SK-N-SH (cell line): ENCODE results near the gene TCF12.

Experiments
- FOXM1 ChIP-seq: IDR thresholded peaks from 2 replicates; pipeline ENCODE4 v1.4.0; 2012; ENCODE audit warnings: low read depth, mild to moderate bottlenecking
- GABPA ChIP-seq: IDR thresholded peaks from 2 replicates; pipeline ENCODE4 v1.4.0; 2012; ENCODE audit warnings: low read depth, mild to moderate bottlenecking
- POLR2AphosphoS5 ChIP-seq: IDR thresholded peaks from 2 replicates; pipeline ENCODE4 v1.6.1; 2012; ENCODE audit warnings: low read depth, low read length
- RCOR1 ChIP-seq: fragments of 150-350 bp; IDR thresholded peaks from 2 replicates; pipeline ENCODE4 v1.6.1; 2017; ENCODE audit warnings: antibody characterized with exemption, low read length
- RXRA ChIP-seq: IDR thresholded peaks from 2 replicates; pipeline ENCODE4 v1.4.0; 2012; ENCODE audit warnings: low read depth, mild to moderate bottlenecking, borderline replicate concordance
- SIN3A ChIP-seq: IDR thresholded peaks from 2 replicates; pipeline ENCODE4 v1.6.1; 2012; ENCODE audit warnings: low read depth, mild to moderate bottlenecking, low read length, moderate library complexity, borderline replicate concordance
- TF ChIP-seq, protein P1 (sequence below): fragments of 200-600 bp; sonication (generic); IDR thresholded peaks from 2 replicates; pipeline ENCODE4 v1.6.1; 2017; ENCODE audit warnings: antibody characterized with exemption, mild to moderate bottlenecking, moderate library complexity

DNA sequence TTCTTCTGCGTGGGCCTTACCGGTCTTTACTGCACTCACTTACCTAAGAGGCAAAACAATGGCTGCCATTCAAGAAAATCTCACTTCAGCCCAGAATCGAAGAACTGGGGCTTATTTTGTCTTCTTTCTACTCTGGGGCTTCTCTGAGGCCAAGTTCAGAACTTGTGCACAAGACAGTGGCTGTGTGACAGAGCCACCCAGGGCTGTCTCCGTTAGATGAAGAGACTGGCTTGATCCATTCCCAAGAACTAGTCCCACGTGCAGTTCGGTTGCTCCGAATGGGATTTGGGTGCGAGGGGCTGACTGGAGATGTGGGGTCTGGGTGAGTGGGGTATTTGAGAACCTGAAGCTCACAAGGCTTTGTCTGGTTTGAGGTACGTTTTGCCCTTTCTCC, 795 bp upstream of the TCF12 start:
- TF ChIP-seq, protein P1, sequence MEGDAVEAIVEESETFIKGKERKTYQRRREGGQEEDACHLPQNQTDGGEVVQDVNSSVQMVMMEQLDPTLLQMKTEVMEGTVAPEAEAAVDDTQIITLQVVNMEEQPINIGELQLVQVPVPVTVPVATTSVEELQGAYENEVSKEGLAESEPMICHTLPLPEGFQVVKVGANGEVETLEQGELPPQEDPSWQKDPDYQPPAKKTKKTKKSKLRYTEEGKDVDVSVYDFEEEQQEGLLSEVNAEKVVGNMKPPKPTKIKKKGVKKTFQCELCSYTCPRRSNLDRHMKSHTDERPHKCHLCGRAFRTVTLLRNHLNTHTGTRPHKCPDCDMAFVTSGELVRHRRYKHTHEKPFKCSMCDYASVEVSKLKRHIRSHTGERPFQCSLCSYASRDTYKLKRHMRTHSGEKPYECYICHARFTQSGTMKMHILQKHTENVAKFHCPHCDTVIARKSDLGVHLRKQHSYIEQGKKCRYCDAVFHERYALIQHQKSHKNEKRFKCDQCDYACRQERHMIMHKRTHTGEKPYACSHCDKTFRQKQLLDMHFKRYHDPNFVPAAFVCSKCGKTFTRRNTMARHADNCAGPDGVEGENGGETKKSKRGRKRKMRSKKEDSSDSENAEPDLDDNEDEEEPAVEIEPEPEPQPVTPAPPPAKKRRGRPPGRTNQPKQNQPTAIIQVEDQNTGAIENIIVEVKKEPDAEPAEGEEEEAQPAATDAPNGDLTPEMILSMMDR: no peak
- TF ChIP-seq GABPA: no peak
- TF ChIP-seq POLR2AphosphoS5: no peak
- TF ChIP-seq RCOR1: no peak
- no peak for TF ChIP-seq SIN3A
- no peak for TF ChIP-seq RXRA
- no peak for TF ChIP-seq FOXM1
